Measurements from ENCODE around the gene TRIM67. TPM values are rescaled to one million over a fixed set of nuclear protein-coding genes. Genes with fewer than 3 reads are reported as not detected.

Gene TRIM67
- total and polyA plus RNA-seq, 9 of the 15 experiments (the other 6 are each of a cell fraction or from before 2014, with no cell fraction given): 0.04 to 0.60 (median 0.31) TPM

DNA sequence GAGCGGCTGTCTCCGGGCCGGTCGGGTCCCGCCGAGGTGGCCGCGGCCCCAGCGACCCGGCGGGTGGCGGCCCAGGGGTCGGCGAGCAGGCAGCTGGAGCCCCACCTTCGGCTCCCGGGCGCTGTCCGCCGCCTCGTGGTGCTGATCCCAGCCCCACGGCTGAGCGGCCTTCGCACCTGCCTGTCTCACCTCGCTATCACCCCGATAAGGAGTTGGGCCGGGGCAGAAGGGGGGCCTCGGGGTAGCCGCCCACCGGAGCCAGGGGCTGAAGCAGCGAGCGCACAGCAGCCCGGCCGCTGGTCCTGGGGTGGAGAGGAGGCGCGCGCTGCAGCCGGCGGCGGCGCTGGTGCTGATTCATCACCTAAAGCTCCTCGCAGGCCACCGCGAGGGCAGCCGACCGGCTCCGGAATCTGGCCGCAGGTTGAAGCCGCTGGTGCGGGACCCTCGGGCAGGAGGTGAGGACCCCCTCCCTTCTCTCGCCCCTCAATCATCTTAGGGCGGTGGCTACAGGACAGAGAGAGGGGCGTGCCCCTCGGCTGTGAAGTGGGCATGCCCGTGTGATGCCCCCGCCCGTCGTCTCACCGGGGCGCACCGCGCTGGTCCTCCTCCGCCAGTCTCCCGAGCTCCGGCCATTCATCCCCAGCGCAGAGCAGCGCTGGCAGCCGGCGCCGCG is 575 bp downstream of the TRIM67 start (continued):
- no peak for TF ChIP-seq ELF4 (CRISPR knock-in tag; IDR thresholded peaks at IDR 0.05)
- TF ChIP-seq NFXL1 (CRISPR knock-in tag; IDR thresholded peaks at IDR 0.05): no peak
- no peak for TF ChIP-seq EGR1 (conservative IDR thresholded peaks at IDR 0.05)
- TF ChIP-seq HMGN3 (IDR thresholded peaks at IDR 0.05; ENCODE audit: borderline replicate concordance, extremely low read depth, insufficient read length, low read depth, low read length): peak; percentile 68
- TF ChIP-seq, protein P1, sequence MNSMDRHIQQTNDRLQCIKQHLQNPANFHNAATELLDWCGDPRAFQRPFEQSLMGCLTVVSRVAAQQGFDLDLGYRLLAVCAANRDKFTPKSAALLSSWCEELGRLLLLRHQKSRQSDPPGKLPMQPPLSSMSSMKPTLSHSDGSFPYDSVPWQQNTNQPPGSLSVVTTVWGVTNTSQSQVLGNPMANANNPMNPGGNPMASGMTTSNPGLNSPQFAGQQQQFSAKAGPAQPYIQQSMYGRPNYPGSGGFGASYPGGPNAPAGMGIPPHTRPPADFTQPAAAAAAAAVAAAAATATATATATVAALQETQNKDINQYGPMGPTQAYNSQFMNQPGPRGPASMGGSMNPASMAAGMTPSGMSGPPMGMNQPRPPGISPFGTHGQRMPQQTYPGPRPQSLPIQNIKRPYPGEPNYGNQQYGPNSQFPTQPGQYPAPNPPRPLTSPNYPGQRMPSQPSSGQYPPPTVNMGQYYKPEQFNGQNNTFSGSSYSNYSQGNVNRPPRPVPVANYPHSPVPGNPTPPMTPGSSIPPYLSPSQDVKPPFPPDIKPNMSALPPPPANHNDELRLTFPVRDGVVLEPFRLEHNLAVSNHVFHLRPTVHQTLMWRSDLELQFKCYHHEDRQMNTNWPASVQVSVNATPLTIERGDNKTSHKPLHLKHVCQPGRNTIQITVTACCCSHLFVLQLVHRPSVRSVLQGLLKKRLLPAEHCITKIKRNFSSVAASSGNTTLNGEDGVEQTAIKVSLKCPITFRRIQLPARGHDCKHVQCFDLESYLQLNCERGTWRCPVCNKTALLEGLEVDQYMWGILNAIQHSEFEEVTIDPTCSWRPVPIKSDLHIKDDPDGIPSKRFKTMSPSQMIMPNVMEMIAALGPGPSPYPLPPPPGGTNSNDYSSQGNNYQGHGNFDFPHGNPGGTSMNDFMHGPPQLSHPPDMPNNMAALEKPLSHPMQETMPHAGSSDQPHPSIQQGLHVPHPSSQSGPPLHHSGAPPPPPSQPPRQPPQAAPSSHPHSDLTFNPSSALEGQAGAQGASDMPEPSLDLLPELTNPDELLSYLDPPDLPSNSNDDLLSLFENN (IDR thresholded peaks at IDR 0.05; ENCODE audit: low read depth in 2 of 2, low read length in 2 of 2): no peak
- TF ChIP-seq HMG20B (CRISPR knock-in tag; IDR thresholded peaks at IDR 0.05): no peak
- TF ChIP-seq, protein P2, sequence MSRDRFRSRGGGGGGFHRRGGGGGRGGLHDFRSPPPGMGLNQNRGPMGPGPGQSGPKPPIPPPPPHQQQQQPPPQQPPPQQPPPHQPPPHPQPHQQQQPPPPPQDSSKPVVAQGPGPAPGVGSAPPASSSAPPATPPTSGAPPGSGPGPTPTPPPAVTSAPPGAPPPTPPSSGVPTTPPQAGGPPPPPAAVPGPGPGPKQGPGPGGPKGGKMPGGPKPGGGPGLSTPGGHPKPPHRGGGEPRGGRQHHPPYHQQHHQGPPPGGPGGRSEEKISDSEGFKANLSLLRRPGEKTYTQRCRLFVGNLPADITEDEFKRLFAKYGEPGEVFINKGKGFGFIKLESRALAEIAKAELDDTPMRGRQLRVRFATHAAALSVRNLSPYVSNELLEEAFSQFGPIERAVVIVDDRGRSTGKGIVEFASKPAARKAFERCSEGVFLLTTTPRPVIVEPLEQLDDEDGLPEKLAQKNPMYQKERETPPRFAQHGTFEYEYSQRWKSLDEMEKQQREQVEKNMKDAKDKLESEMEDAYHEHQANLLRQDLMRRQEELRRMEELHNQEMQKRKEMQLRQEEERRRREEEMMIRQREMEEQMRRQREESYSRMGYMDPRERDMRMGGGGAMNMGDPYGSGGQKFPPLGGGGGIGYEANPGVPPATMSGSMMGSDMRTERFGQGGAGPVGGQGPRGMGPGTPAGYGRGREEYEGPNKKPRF (IDR thresholded peaks at IDR 0.05; ENCODE audit: low read depth, low read length): no peak
- TF ChIP-seq AFF4 (CRISPR knock-in tag; IDR thresholded peaks at IDR 0.05): peak; percentile 30; the same call in 1 of the 2 replicates
- no peak for TF ChIP-seq BACH1 (tag; IDR thresholded peaks at IDR 0.05)
- TF ChIP-seq ZNF444 (CRISPR knock-in tag; IDR thresholded peaks at IDR 0.05): no peak
- TF ChIP-seq, protein P3, sequence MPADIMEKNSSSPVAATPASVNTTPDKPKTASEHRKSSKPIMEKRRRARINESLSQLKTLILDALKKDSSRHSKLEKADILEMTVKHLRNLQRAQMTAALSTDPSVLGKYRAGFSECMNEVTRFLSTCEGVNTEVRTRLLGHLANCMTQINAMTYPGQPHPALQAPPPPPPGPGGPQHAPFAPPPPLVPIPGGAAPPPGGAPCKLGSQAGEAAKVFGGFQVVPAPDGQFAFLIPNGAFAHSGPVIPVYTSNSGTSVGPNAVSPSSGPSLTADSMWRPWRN (IDR thresholded peaks at IDR 0.05; ENCODE audit: low read depth): no peak
- no peak for TF ChIP-seq SMAD1 (IDR thresholded peaks at IDR 0.05; ENCODE audit: low read depth, low read length, partially characterized antibody)
- TF ChIP-seq, protein P4, sequence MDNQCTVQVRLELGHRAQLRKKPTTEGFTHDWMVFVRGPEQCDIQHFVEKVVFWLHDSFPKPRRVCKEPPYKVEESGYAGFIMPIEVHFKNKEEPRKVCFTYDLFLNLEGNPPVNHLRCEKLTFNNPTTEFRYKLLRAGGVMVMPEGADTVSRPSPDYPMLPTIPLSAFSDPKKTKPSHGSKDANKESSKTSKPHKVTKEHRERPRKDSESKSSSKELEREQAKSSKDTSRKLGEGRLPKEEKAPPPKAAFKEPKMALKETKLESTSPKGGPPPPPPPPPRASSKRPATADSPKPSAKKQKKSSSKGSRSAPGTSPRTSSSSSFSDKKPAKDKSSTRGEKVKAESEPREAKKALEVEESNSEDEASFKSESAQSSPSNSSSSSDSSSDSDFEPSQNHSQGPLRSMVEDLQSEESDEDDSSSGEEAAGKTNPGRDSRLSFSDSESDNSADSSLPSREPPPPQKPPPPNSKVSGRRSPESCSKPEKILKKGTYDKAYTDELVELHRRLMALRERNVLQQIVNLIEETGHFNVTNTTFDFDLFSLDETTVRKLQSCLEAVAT (IDR thresholded peaks at IDR 0.05): no peak
- no peak for TF ChIP-seq HDAC8 (tag; IDR thresholded peaks at IDR 0.05)
- no peak for TF ChIP-seq CC2D1A (IDR thresholded peaks at IDR 0.05)
- no peak for TF ChIP-seq ZNF140 (CRISPR knock-in tag; IDR thresholded peaks at IDR 0.05)

All from K562 (cell line).